ENCODE results near the gene OR2S2.

OR2S2 gene

DNA sequence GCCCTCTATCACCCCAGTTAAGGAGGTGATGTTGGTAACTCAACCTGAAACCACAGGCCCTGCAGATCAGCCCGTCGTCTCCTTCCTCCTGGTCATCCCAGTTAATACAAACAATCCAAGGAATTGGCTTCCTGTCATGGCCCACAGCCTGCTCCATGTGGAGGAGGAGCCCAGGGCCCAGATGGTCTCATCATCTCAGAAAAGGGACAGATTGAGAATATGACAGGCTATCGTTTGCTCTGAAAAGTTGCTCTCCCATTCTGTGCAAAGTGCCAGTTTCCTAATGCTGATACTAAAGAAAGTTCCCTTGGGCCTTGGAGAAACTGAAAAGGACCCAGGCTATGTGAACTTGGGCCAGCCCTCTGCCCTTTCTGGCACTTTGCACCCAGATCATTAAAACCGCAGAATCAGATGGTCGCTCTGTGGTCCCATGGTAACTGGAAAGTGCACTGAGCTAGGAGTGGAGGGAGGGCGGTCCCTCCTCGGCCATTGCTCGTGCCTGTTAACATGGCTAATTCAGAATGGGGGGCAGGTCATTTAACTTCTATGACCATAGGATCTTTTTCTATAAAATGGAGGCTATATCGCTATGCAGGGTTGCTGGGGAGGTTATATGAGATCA lies 49.3 kb downstream of the OR2S2 start:
- no peak for DNase-seq

DNA sequence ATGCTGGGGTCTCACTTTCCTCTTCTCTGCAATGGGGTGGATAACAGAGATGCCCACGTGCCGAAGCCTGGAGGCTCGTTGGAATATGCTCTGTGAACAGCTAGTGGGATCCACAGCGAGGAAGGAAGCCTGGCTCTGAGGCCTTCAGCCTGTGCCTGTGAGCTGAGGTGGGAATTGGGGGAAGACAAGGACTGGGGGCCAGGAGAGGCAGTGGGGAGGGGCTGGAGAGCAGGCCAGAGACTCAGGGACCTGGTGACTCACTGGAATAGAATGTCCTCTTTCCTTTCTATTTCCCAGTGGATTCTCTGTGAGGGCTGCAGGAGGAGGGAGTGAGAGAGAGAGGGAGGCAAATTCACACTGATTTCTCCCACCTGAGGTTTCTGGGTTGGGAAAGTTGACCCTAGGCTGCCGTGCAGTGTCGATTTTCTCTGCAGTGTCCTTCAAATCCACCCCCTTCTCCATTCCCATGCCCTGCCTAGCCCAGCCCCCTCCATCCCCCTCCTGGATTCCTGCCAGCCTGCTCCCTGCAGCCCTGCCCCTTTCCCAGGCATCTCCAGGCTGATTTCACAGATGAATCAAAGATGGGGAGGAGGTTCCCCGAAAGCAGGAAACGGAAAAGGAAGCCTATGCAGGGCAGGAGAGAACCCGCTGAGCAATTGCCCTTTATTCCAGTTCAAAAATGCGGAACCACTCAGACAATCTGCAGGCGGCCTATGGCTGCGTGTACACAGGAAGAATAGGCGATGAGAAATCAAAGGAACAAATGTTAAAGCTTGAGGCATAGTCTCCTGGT lies 50.0 kb downstream of the OR2S2 start:
- no peak for DNase-seq

Measured in stimulated activated CD4-positive, alpha-beta T cell treated with anti-CD3 and anti-CD28 coated beads, Interleukin-4, amount 100 ng/mL, for 4 hours (primary cell).